ENCODE data around the gene ZNF322.

ZNF322 gene

GRCh38 chr6:26593278-26594130 lies 66.0 kb downstream of the ZNF322 start:
- H3K27ac ChIP-seq, result no peak overlapping the region
- TF ChIP-seq, protein P1, sequence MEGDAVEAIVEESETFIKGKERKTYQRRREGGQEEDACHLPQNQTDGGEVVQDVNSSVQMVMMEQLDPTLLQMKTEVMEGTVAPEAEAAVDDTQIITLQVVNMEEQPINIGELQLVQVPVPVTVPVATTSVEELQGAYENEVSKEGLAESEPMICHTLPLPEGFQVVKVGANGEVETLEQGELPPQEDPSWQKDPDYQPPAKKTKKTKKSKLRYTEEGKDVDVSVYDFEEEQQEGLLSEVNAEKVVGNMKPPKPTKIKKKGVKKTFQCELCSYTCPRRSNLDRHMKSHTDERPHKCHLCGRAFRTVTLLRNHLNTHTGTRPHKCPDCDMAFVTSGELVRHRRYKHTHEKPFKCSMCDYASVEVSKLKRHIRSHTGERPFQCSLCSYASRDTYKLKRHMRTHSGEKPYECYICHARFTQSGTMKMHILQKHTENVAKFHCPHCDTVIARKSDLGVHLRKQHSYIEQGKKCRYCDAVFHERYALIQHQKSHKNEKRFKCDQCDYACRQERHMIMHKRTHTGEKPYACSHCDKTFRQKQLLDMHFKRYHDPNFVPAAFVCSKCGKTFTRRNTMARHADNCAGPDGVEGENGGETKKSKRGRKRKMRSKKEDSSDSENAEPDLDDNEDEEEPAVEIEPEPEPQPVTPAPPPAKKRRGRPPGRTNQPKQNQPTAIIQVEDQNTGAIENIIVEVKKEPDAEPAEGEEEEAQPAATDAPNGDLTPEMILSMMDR (IDR thresholded peaks at IDR 0.05; ENCODE audit: low read depth, low read length), result no peak
- H3K9me3 ChIP-seq (ENCODE audit: severe bottlenecking), result no peaks in the 10 kb centered on the region
- H3K4me3 ChIP-seq (ENCODE audit: low read depth, low read length), result no peak overlapping the region
- no peak for DNase-seq
- H3K36me3 ChIP-seq, result peaks cover 11% of the 10 kb centered on the region
- no peaks in the 10 kb centered on the region for H3K27me3 ChIP-seq (ENCODE audit: insufficient read depth, low read depth, severe bottlenecking)

DNA sequence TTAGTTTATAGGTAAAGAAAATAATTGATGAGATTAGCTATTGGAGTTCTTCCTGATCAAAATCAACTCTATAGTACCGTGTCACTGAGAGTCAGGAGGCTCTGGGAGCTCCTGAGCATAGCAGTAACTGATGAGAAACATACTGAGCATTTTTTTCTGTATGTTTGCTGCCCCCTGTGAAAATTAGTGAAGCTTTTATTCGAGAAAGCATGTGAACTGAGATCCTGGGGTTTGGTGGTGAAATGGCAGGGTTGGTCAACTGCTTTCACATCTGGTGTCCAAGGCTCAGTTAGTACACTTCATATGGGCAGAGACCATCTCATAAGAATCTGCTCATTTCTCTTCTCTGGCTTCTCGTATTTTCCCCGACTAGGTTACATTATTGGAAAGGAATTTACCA lies 66.9 kb downstream of the ZNF322 start:
- no peak overlapping the region for H3K27ac ChIP-seq
- H3K4me3 ChIP-seq (ENCODE audit: low read depth, low read length), result no peak overlapping the region
- no peaks in the 10 kb centered on the region for H3K27me3 ChIP-seq (ENCODE audit: insufficient read depth, low read depth, severe bottlenecking)
- no peak for DNase-seq
- peaks cover 3% of the 10 kb centered on the region for H3K36me3 ChIP-seq
- H3K9me3 ChIP-seq (ENCODE audit: severe bottlenecking), result no peaks in the 10 kb centered on the region
- TF ChIP-seq, protein P1 (IDR thresholded peaks at IDR 0.05; ENCODE audit: low read depth, low read length), result no peak

DNA sequence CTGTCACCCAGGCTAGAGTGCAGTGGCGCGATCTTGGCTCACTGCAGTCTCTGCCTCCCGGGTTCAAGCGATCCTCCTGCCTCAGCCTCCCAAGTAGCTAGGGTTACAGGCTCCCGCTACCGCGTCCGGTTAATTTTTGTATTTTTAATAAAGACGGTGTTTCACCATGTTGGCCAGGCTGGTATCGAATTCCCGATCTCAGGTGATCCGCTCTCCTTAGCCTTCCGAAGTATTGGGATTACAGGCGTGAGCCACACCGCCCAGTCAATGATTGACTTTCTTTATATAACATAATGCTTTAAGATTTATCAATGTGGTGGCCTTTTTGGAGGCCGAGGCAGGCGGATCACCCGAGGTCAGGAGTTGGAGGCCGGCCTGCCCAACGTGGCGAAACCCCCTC lies 70.6 kb downstream of the ZNF322 start:
- Histone ChIP-seq H3K36me3 (no peaks in the 10 kb centered on the region), H3K27me3 (ENCODE audit: insufficient read depth, low read depth, severe bottlenecking) (no peaks in the 10 kb centered on the region), H3K27ac (no peak overlapping the region), H3K4me3 (ENCODE audit: low read depth, low read length) (no peak overlapping the region), H3K9me3 (ENCODE audit: severe bottlenecking) (no peaks in the 10 kb centered on the region)
- TF ChIP-seq, protein P1 (IDR thresholded peaks at IDR 0.05; ENCODE audit: low read depth, low read length), result no peak
- no peak for DNase-seq

All from WERI-Rb-1 (cell line).